ENCODE measurements around the gene LRRN2.

Gene LRRN2

GRCh38 chr1:204712708-204713430 is 27.3 kb upstream of the LRRN2 start:
- DNase-seq (ENCODE audit: low read depth) = no peak

GRCh38 chr1:204711947-204712701 is 26.6 kb upstream of the LRRN2 start:
- no peak for DNase-seq (ENCODE audit: low read depth)

- no peak for DNase-seq (ENCODE audit: low read depth)
These were observed 25.8 kb upstream of the LRRN2 start for GRCh38 chr1:204711103-204711946.

- no peak for DNase-seq (ENCODE audit: low read depth)
These were observed 24.7 kb upstream of the LRRN2 start for GRCh38 chr1:204709960-204710912.

- no peak for DNase-seq (ENCODE audit: low read depth)
These were observed 23.5 kb upstream of the LRRN2 start for GRCh38 chr1:204709021-204709420.

- no peak for DNase-seq (ENCODE audit: low read depth)
These were observed 21.4 kb upstream of the LRRN2 start for GRCh38 chr1:204706838-204707509.

GRCh38 chr1:204705888-204706837 is 20.6 kb upstream of the LRRN2 start:
- no peak for DNase-seq (ENCODE audit: low read depth)

GRCh38 chr1:204705493-204705811 is 19.9 kb upstream of the LRRN2 start:
- no peak for DNase-seq (ENCODE audit: low read depth)

- DNase-seq (ENCODE audit: low read depth) = no peak
These were observed 19.4 kb upstream of the LRRN2 start for GRCh38 chr1:204704794-204705492.

GRCh38 chr1:204703826-204704612 is 18.5 kb upstream of the LRRN2 start:
- DNase-seq (ENCODE audit: low read depth) = no peak

- no peak for DNase-seq (ENCODE audit: low read depth)
These were observed 17.7 kb upstream of the LRRN2 start for GRCh38 chr1:204703268-204703664.

- no peak for DNase-seq (ENCODE audit: low read depth)
These were observed 17.2 kb upstream of the LRRN2 start for GRCh38 chr1:204702552-204703267.

GRCh38 chr1:204701229-204701628 is 15.7 kb upstream of the LRRN2 start:
- DNase-seq (ENCODE audit: low read depth) = no peak

GRCh38 chr1:204697893-204698292 is 12.4 kb upstream of the LRRN2 start:
- DNase-seq (ENCODE audit: low read depth) = no peak

GRCh38 chr1:204696606-204697005 is 11.1 kb upstream of the LRRN2 start:
- DNase-seq (ENCODE audit: low read depth) = no peak

GRCh38 chr1:204695692-204696091 is 10.2 kb upstream of the LRRN2 start:
- no peak for DNase-seq (ENCODE audit: low read depth)

- no peak for DNase-seq (ENCODE audit: low read depth)
These were observed 8.6 kb upstream of the LRRN2 start for GRCh38 chr1:204694145-204694544.

- no peak for DNase-seq (ENCODE audit: low read depth)
These were observed 7.4 kb upstream of the LRRN2 start for GRCh38 chr1:204692841-204693356.
